Dedifferentiated amniotic fluid mesenchymal stem cell (primary cell): ENCODE measurements around the gene SLAMF7.
"Not testable (repeated sequence)": the region's sequence is repeated elsewhere in the genome, so short reads cannot be mapped to it uniquely, and the experiment has no call there.

Experiments used
- DNase-seq: peaks from one replicate; pipeline ENCODE4 v3.0.0-alpha.2; 2016; ENCODE audit errors: extremely low spot score

The SLAMF7 gene

GRCh38 chr1:160774886-160775719 lies 36.1 kb downstream of the SLAMF7 start:
- no peak for DNase-seq

GRCh38 chr1:160776178-160776577 lies 37.1 kb downstream of the SLAMF7 start:
- no peak for DNase-seq

GRCh38 chr1:160777486-160778089 lies 38.5 kb downstream of the SLAMF7 start:
- no peak for DNase-seq

GRCh38 chr1:160778976-160779375 lies 39.9 kb downstream of the SLAMF7 start:
- DNase-seq = no peak

GRCh38 chr1:160779626-160780397 lies 40.8 kb downstream of the SLAMF7 start:
- no peak for DNase-seq

- no peak for DNase-seq
Measured at GRCh38 chr1:160780398-160780755, 41.3 kb downstream of the SLAMF7 start.

GRCh38 chr1:160781186-160781766 lies 42.2 kb downstream of the SLAMF7 start:
- no peak for DNase-seq

- DNase-seq = no peak
Measured at GRCh38 chr1:160781914-160782689, 43.1 kb downstream of the SLAMF7 start.

GRCh38 chr1:160782988-160783765 lies 44.1 kb downstream of the SLAMF7 start:
- DNase-seq = not testable (repeated sequence)

- no peak for DNase-seq
Measured at GRCh38 chr1:160789051-160789701, 50.1 kb downstream of the SLAMF7 start.

- DNase-seq = no peak
Measured at GRCh38 chr1:160789702-160790611, 50.9 kb downstream of the SLAMF7 start.

GRCh38 chr1:160794376-160794775 lies 55.3 kb downstream of the SLAMF7 start:
- no peak for DNase-seq

- no peak for DNase-seq
Measured at GRCh38 chr1:160795951-160796383, 56.9 kb downstream of the SLAMF7 start, which contains the start of gene LY9. Gene LY9, plus strand, starts transcription at chr1:160796174. Its CDS starts 14 bp downstream, at chr1:160796188.

- DNase-seq = no peak
Measured at GRCh38 chr1:160797271-160797709, 58.2 kb downstream of the SLAMF7 start.

- no peak for DNase-seq
Measured at GRCh38 chr1:160797861-160798273, 58.8 kb downstream of the SLAMF7 start.

GRCh38 chr1:160798439-160798838 lies 59.4 kb downstream of the SLAMF7 start:
- no peak for DNase-seq

GRCh38 chr1:160799641-160800040 lies 60.6 kb downstream of the SLAMF7 start:
- DNase-seq = no peak

- DNase-seq = no peak
Measured at GRCh38 chr1:160800142-160800541, 61.1 kb downstream of the SLAMF7 start.
